GM12891 (cell line): ENCODE measurements around the gene FEN1.

Experiments
- POLR2A ChIP-seq: IDR thresholded peaks from 2 replicates; pipeline ENCODE4 v1.6.1; 2011; ENCODE audit warnings: low read depth, low read length, control low read depth
- POLR2AphosphoS5 ChIP-seq: IDR thresholded peaks from 2 replicates; pipeline ENCODE4 v1.6.1; 2011; ENCODE audit warnings: low read depth, low read length, control low read depth

DNA sequence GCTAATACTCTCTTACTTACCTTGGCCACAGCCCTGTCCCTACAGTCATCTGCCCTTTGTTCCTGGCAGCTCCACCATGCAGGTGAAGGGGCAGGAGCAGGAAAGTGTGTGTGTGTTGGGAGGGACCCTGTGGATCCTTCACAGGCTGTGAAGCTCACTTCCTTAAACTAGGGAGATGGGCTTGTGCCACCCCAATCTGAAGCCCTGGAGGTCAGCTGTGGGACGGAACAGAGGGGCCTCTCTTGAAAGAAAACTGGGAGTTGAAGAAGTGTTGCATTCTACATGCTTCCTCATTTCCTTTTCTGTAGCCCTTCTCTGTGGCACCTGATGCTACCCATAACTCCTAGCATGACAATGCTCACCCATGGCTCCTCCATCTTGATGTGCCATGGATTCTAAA, 12.4 kb downstream of the FEN1 start:
- TF ChIP-seq POLR2AphosphoS5 (no peak), POLR2A (no peak)
